OCI-LY3 (cell line): Measurements from ENCODE around the gene CDK17.

Experiments used
- EZH2phosphoT487 ChIP-seq: fragments of 200-600 bp; shearing (Covaris generic); IDR thresholded peaks from 2 replicates; pipeline ENCODE4 v1.6.1; 2018; ENCODE audit warnings: antibody characterized with exemption, mixed run types, low read depth
- TF ChIP-seq, protein P1 (sequence below): fragments of 200-600, 300-600 bp; sonication (generic); IDR thresholded peaks from 2 replicates; pipeline ENCODE4 v1.5.1; 2014; ENCODE audit warnings: antibody characterized with exemption, low read length, low read depth

DNA sequence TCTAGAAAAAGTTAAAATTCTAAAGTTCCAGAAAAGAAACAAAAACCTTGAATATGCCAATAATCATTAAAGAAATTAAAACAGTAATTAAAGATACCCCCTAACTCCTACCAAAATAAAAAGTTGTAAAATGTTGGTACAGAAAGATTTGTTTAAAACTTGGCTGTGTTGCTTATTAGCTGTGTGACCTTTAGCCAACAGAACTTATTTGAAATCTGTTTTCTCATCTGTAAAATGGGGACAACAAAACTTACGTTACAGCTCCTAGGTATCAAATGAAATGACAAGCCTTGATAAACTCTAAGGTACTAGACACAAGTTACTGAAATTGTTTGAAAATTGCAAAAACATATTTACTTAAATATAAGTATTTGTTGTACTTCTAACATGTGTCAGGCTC lies 134.4 kb downstream of the CDK17 start:
- TF ChIP-seq, protein P1, sequence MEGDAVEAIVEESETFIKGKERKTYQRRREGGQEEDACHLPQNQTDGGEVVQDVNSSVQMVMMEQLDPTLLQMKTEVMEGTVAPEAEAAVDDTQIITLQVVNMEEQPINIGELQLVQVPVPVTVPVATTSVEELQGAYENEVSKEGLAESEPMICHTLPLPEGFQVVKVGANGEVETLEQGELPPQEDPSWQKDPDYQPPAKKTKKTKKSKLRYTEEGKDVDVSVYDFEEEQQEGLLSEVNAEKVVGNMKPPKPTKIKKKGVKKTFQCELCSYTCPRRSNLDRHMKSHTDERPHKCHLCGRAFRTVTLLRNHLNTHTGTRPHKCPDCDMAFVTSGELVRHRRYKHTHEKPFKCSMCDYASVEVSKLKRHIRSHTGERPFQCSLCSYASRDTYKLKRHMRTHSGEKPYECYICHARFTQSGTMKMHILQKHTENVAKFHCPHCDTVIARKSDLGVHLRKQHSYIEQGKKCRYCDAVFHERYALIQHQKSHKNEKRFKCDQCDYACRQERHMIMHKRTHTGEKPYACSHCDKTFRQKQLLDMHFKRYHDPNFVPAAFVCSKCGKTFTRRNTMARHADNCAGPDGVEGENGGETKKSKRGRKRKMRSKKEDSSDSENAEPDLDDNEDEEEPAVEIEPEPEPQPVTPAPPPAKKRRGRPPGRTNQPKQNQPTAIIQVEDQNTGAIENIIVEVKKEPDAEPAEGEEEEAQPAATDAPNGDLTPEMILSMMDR: no peak
- no peak for TF ChIP-seq EZH2phosphoT487
